Activated naive CD4-positive, alpha-beta T cell treated with anti-CD3 and anti-CD28 coated beads for 36 hours (primary cell): Measurements from ENCODE around the gene TBC1D1. TPM values are rescaled to one million over a fixed set of nuclear protein-coding genes. Genes with fewer than 3 reads are reported as not detected.

Experiments used
- CTCF ChIA-PET: fragments of 350-600 bp; sonication (Branson Sonifier 250); formaldehyde crosslinking; loops from one replicate; lab custom pipeline; 2021; ENCODE audit warnings: antibody characterized with exemption; lab: Charles Lee
- DNase-seq: peaks from one replicate; pipeline ENCODE4 v3.0.0-alpha.2; 2020
- H3K27ac Mint-ChIP-seq: one replicate; pipeline ENCODE4 v1.8.0; 2021; ENCODE audit warnings: mild to moderate bottlenecking, mixed read lengths
- H3K27me3 Mint-ChIP-seq: one replicate; pipeline ENCODE4 v1.8.0; 2021; ENCODE audit warnings: low read depth, mixed read lengths
- H3K36me3 Mint-ChIP-seq: one replicate; pipeline ENCODE4 v1.8.0; 2021; ENCODE audit warnings: low read depth, mixed read lengths
- H3K4me1 Mint-ChIP-seq: one replicate; pipeline ENCODE4 v1.8.0; 2021; ENCODE audit warnings: low read depth, mixed read lengths
- H3K4me3 Mint-ChIP-seq: one replicate; pipeline ENCODE4 v1.8.0; 2021; ENCODE audit warnings: mild to moderate bottlenecking, moderate library complexity, mixed read lengths
- H3K9me3 Mint-ChIP-seq: one replicate; pipeline ENCODE4 v1.8.0; 2021; ENCODE audit warnings: mixed read lengths
- intact Hi-C: fragments of 100-400 bp; cut with micrococcal nuclease; formaldehyde crosslinking; loops from one replicate; pipeline ENCODE4 v1.15.1; 2023
- total RNA-seq, 2 experiments: library from RNA; stranded (reverse); gene quantifications; one replicate each; pipeline ENCODE4 v1.2.3, GENCODE V29; 2021

Gene TBC1D1
- total RNA-seq, 2 experiments from 2014 or later, result 57.7 to 68.5 TPM

DNA sequence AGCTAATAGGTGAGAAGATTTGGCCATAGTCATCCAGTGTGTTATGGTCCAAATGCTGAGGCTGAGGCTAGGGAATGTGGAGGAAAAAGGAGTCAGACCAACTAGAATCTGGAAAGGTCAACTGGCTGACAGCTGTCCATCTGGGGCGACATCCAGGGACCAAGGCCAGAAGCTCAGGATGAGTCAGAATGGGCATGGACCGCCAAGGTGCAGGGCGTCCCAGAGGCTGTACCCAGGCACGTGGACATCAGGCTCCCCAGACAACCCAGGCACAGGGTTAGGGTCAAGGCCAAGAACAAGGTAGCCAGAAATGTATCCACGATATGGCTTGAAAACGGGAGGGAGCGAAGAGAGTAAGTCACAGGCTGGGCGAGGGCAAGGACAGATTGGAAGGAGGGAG, 43.2 kb downstream of the TBC1D1 start:
- Mint-ChIP-seq H3K9me3 (peaks cover 13% of the 10 kb centered on the region), H3K27me3 (no peaks in the 10 kb centered on the region), H3K36me3 (peaks cover 13% of the 10 kb centered on the region), H3K4me1 (peaks cover 8% of the 10 kb centered on the region), H3K4me3 (no peak overlapping the region), H3K27ac (no peak overlapping the region)
- no peak for DNase-seq
- intact Hi-C loops, result no loop called here
- CTCF ChIA-PET, result interaction anchor here (0.6 kb wide), 2 partner anchors 37 to 245 kb away, joined by 3 read pairs; no protein-coding TSS in a partner anchor

DNA sequence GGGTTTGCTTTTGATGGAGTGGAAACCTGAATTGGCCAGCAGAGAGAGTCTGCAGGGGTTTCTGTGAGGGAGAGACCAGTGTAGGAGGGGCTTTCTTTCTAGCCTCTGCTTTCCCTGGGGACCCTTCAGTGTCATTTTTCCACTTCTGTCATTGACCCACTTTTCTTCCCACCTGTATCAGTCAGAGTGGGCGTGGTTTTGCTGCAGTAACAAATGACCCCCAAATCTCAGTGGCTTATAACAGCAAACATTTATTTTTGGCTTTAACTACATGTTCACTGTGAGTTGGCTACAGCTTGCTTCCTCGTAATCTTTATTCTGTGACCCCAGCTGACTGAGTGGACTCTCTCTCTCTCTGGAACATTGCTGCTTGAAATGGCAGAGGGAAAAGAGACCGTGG, 43.7 kb downstream of the TBC1D1 start:
- Mint-ChIP-seq H3K4me1 (peaks cover 4% of the 10 kb centered on the region), H3K27ac (no peak overlapping the region), H3K9me3 (peaks cover 13% of the 10 kb centered on the region), H3K4me3 (no peak overlapping the region), H3K36me3 (peaks cover 15% of the 10 kb centered on the region), H3K27me3 (no peaks in the 10 kb centered on the region)
- intact Hi-C loops, result no loop called here
- no peak for DNase-seq
- CTCF ChIA-PET, result interaction anchor here (0.6 kb wide), 2 partner anchors 131 to 245 kb away, joined by 3 read pairs; no protein-coding TSS in a partner anchor

DNA sequence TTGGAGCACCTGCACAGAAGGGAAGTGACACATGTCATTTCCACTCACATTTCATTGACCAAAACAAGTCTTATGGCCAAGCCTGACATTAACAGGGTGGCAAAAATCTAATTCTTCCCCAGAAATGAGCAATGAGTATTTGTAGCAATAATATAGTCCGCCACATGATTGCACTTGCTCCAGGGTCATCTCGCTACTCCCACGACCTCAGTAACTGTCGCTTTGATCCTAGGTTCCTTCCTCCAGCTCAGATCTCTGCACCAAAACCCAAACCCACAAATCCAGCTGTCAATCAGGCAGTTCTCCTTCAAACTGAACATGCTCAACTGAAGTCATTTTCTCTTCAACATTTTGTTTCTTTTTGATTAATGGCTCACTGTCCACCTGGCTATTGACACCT, 44.1 kb downstream of the TBC1D1 start:
- Mint-ChIP-seq H3K4me3 (no peak overlapping the region), H3K27ac (no peak overlapping the region), H3K27me3 (no peaks in the 10 kb centered on the region), H3K9me3 (peaks cover 13% of the 10 kb centered on the region), H3K4me1 (peaks cover under 1% of the 10 kb centered on the region), H3K36me3 (peaks cover 14% of the 10 kb centered on the region)
- intact Hi-C loops, result no loop called here
- CTCF ChIA-PET, result interaction anchor here (0.6 kb wide), 1 partner anchor 131 kb away, joined by 3 read pairs; no protein-coding TSS in a partner anchor
- no peak for DNase-seq

DNA sequence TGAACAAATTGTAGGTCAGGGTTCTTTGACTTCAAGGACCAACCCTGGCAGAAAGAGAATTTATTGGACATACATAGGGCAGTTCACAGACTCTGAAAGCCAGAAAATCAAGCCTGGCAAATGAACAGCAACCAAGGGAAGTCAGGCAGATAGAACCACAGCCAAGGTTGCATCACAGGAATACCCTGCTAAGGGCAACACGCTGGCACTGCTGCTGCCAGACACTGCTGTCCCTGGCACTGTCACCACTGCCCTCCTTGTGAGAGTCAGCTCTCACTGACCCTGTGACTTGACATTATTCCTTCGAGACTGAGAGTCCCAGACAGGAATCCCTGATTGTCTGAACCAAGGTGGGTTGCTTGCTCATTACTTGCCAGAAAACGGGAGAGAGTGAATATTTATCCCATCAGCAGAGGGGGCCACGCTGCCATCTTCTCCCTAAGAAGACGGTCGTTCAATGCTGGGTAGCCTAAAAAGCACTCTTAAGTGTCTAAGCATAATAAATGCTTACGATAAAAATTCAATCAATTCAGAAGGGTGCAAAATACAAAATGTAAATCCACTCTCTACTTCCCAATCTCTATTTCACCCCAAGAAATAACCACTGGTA, 46.1 kb downstream of the TBC1D1 start:
- Mint-ChIP-seq H3K27me3 (no peaks in the 10 kb centered on the region), H3K4me3 (no peak overlapping the region), H3K27ac (no peak overlapping the region), H3K36me3 (peaks cover 13% of the 10 kb centered on the region), H3K4me1 (peaks cover 5% of the 10 kb centered on the region), H3K9me3 (peaks cover 24% of the 10 kb centered on the region)
- intact Hi-C loops, result no loop called here
- CTCF ChIA-PET, result no interaction called here
- no peak for DNase-seq

DNA sequence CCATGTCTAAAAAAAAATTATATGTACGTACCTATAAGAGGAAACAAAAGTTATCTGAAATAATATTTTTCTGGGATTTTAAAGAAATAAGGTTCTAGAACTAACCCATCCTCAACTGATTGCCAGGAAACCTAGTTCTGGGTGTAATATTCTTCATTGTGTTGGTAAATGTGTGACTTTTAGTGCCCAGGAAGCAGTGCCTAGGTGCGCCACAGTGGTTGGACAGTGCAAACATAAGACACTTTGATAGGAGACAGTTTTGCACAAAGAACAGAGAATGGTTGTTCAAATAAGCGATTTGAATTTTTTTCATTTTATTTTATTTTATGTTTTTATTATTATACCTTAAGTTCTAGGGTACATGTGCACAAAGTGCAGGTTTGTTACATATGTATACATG, 47.3 kb downstream of the TBC1D1 start:
- Mint-ChIP-seq H3K4me3 (no peak overlapping the region), H3K4me1 (peaks cover 5% of the 10 kb centered on the region), H3K36me3 (peaks cover 14% of the 10 kb centered on the region), H3K9me3 (peaks cover 24% of the 10 kb centered on the region), H3K27ac (no peak overlapping the region), H3K27me3 (no peaks in the 10 kb centered on the region)
- intact Hi-C loops, result no loop called here
- CTCF ChIA-PET, result no interaction called here
- DNase-seq, result no peak

DNA sequence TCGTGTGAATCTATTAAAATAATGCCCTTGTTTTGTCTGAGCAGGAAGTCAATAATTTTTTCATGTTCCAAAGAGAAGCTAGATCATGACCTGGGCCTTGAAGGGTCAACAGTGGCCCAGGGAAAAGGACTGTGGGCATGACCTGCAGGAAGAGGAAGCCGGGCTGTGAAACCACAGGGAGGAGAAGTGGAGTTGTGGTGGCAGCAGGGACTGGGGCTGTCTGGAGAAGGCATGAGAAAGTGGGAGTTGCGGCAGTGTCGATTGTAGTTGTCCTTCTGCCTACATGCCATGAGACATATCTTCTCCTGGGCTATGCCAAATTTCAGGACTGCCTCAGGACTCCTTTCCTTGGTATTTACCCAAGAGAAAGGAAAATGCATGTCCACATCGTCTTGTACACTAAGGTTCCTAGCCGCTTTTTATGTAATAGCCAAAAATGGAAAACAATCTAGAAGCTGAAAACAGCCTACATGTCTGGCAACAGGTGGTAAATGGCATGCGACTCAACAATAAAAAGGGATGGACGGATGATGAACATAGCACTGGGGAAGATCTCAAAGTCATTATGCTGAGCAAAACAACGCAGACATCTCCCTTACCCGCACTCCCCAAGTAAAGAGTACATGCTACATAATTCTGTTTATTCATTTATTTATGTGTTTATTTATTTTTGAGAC, 55.8 kb downstream of the TBC1D1 start:
- no peak overlapping the region for H3K4me3 Mint-ChIP-seq
- DNase-seq, result no peak
- peaks cover 4% of the 10 kb centered on the region for H3K36me3 Mint-ChIP-seq
- intact Hi-C loops, result no loop called here
- no peaks in the 10 kb centered on the region for H3K27me3 Mint-ChIP-seq
- no peak overlapping the region for H3K27ac Mint-ChIP-seq
- peaks cover 16% of the 10 kb centered on the region for H3K4me1 Mint-ChIP-seq
- CTCF ChIA-PET, result no interaction called here
- H3K9me3 Mint-ChIP-seq, result no peaks in the 10 kb centered on the region

DNA sequence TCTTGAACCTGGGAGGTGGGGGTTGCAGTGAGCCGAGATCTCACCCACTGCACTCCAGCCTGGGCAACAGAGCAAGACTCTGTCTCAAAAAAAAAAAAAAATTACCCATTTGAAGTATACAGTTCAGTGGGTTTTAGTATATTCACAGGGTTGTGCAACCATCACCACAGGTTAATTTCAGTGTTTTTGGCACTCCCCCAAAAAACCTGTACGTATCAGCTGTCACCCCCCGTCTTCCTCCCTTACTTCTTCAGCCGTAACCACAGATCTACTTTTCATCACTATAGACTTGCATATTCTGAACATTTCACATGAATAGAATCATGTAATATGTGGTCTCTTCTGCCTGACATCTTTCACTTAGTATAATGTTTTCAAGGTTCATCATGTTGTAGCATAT, 57.7 kb downstream of the TBC1D1 start:
- no peak overlapping the region for H3K4me3 Mint-ChIP-seq
- no peaks in the 10 kb centered on the region for H3K27me3 Mint-ChIP-seq
- no peak for DNase-seq
- H3K9me3 Mint-ChIP-seq, result no peaks in the 10 kb centered on the region
- peaks cover 11% of the 10 kb centered on the region for H3K4me1 Mint-ChIP-seq
- intact Hi-C loops, result no loop called here
- CTCF ChIA-PET, result no interaction called here
- no peak overlapping the region for H3K27ac Mint-ChIP-seq
- H3K36me3 Mint-ChIP-seq, result peaks cover 6% of the 10 kb centered on the region

DNA sequence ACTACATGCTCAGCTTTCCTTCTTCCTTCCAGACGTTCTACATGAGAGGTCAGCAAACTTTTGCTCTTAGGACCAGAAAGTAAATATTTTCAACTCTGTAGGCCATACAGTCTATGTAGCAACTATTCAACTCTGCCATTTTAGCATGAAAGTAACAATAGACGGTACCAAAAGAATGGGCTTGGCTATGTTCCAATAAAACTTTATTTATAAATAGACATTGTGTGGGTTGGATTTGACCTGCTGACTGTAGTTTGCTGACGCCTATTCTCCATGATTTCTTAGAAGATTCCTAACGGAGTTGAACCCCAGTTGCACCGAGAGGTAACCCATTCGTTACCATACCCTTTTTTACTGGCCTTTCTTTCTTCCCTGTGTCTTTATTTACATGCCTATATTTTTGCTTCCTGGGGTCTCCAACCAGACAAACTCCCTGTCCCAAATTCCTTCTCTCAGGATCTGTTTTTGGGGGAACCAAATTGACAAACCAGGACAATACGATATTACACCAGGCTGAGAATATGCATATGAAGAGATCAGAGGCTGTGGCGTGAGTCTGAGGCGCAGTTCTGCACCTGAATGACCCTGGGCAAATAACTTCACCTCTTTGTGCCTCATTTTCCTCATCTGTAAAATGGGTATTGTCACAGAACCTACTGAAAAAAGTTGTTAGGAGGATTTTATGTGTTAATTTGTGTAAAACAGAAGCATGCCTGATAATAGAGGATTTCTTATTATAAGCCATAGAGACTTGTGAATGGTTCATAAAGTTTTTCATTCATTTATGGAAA, 58.9 kb downstream of the TBC1D1 start:
- CTCF ChIA-PET, result no interaction called here
- no peaks in the 10 kb centered on the region for H3K27me3 Mint-ChIP-seq
- H3K4me1 Mint-ChIP-seq, result peaks cover 15% of the 10 kb centered on the region
- intact Hi-C loops, result no loop called here
- H3K4me3 Mint-ChIP-seq, result no peak overlapping the region
- H3K27ac Mint-ChIP-seq, result no peak overlapping the region
- peaks cover 6% of the 10 kb centered on the region for H3K36me3 Mint-ChIP-seq
- no peak for DNase-seq
- no peaks in the 10 kb centered on the region for H3K9me3 Mint-ChIP-seq

DNA sequence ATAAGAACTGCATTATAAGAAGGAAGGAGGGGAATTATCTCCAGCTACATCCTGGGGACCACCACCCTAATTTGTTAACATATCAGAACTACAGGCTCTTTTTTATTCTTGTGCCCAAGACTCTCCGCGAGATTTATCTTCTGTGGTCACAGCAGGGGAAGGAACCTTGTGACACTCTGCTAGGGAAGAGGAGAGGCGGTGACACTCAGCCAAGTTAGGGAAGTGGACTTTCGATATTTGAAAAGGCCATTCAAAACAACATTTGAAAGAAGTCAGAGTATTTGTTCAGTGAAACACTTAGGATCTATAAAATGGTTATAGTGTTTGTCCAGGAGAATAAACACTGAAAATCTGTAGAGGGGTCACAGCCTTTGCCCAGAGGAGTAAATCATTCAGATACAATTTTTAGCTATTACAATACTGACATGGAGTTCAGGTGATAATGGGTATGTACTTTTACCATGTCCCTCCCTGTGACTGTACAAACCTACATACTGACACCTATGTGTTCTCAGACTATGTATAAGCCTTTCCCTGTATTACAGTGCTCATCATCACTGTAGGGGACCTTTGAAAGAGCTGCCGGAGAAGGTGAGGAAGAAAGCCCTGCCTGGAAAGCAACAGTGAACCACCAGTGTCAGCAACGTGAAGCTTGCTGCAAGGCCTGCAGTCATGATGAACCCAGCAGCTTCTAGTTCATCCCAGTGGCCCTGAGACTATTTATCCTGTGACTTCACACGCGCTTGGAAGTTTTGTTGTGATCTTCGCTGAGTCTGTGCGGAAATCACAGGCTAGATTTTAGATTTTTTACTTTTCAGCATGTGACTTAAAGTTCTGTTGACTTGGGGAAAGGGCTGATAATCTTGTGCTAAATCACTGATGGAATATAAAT, 60.8 kb downstream of the TBC1D1 start:
- H3K9me3 Mint-ChIP-seq, result no peaks in the 10 kb centered on the region
- CTCF ChIA-PET, result interaction anchor here (0.6 to 1.2 kb wide), 2 partner anchors 11 to 60 kb away, joined by 3 read pairs; no protein-coding TSS in a partner anchor

DNA sequence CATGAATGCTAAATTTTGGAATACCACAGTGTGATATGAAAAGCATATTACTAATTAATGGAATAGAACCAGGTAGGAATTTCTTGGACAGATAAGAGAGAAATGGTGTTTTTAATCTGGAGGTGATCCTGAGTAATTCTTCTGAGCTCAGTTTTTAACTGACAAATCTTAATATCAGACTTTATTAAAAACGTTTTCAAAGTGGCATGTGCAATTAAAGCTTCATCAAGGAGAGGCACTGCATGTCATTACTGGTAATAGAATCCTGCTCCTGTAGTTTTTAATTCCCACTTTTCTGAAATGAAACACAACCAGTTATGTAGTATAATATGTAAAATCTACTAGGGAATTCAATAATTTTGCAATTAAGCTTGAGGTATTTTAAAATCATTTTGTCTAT, 62.3 kb downstream of the TBC1D1 start:
- Mint-ChIP-seq H3K36me3 (peaks cover 6% of the 10 kb centered on the region), H3K27me3 (no peaks in the 10 kb centered on the region), H3K27ac (no peak overlapping the region), H3K9me3 (no peaks in the 10 kb centered on the region), H3K4me1 (peaks cover 9% of the 10 kb centered on the region), H3K4me3 (no peak overlapping the region)
- CTCF ChIA-PET, result interaction anchor here (1.2 kb wide), 1 partner anchor 8 kb away, joined by 3 read pairs; no protein-coding TSS in a partner anchor
- no peak for DNase-seq
- intact Hi-C loops, result no loop called here

More for the DNA sequence above, 60.8 kb downstream of the TBC1D1 start:
- H3K36me3 Mint-ChIP-seq, result peaks cover 6% of the 10 kb centered on the region
- H3K4me3 Mint-ChIP-seq, result no peak overlapping the region
- no peaks in the 10 kb centered on the region for H3K27me3 Mint-ChIP-seq
- intact Hi-C loops, result no loop called here
- no peak overlapping the region for H3K27ac Mint-ChIP-seq
- no peak for DNase-seq
- H3K4me1 Mint-ChIP-seq, result peaks cover 12% of the 10 kb centered on the region

DNA sequence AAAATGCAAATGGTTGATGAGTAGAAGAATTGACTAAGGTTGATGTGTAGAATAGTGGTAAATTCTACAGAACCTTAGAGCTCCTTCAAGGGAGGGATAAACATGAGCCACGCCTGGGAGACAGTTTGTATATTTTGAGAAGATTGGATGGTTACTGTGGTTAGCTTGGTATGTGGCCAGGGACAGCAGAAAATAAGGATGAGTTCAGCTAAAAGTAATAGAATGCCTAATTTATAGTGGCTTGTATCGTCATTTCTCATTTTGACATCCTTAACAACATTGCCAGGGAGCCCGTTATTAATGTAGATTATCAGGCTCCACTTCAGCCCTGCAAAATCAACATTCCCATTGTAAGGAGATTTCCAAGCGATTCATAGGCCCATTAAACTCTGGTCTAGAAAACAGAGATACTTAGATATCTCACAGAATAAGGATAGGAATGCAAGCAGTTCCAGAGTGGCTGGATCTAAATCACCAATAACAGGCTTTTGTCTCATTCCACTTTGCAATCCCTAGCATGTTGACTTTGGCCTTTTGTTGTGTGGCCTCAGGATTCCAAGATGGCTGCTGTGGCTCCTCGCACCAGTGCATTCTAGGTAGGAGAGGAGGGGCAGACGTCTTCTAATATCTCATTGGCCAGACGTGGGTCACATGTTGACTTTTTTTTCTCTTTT, 62.9 kb downstream of the TBC1D1 start:
- CTCF ChIA-PET, result interaction anchor here (1.2 kb wide), 1 partner anchor 9 kb away, joined by 3 read pairs; no protein-coding TSS in a partner anchor
- Mint-ChIP-seq H3K9me3 (no peaks in the 10 kb centered on the region), H3K36me3 (peaks cover 6% of the 10 kb centered on the region), H3K27me3 (no peaks in the 10 kb centered on the region), H3K4me3 (no peak overlapping the region), H3K4me1 (peaks cover 9% of the 10 kb centered on the region), H3K27ac (no peak overlapping the region)
- intact Hi-C loops, result loop anchor here (2.0 kb wide), 2 partner anchors 17 to 63 kb away; partner anchors contain the start of gene TBC1D1
- DNase-seq, result no peak
